Inferior parietal cortex (tissue), 1 donor: ENCODE data around the gene KRTAP3-3.
A peak's percentile ranks its signal among the peaks of the same experiment; 100 is the strongest.
"Not testable (repeated sequence)": the region's sequence is repeated elsewhere in the genome, so short reads cannot be mapped to it uniquely, and the experiment has no call there.

Experiments used
- DNase-seq: peaks from one replicate; pipeline ENCODE4 v3.0.0-alpha.2; 2016; ENCODE audit errors: extremely low spot score

The KRTAP3-3 gene

DNA sequence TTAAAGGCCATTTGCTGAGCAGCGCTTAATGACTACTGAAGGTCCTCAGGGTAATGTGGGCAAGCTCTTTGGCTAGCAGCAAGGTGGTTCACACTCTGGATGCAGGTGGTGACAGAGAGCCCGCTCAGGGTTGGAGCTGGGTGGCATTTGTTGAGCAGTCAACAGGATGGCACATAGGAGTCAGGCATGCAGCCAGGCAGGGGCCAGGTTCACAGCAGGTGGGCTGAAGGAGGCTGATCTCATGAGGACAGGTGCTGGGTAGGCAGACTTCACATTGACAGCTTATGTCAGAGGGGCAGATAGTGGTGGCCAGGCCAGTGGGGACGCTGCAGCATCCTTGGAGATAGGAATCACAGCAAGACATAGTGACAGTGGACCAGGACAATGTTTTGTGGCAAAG lies 10.4 kb upstream of the KRTAP3-3 start:
- no peak for DNase-seq

DNA sequence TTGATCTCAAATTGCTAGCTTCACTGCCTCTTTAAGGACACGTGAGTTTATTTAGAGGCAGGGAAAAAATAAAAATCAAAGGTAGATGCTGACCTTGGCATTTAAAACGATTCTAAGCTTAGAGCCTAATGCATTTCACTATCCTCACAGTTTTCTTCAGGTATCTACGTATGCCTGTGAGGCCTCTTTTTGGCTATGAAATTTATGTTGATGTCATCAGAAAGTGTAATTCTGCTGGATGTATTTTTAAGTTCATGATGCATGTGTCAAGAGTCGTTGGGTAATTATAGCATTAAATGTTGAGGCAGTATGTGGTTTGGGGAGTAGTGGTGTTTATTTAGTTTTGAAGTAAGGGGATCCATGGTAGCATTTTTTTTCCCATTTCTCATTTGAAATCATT lies 10.0 kb upstream of the KRTAP3-3 start:
- no peak for DNase-seq

DNA sequence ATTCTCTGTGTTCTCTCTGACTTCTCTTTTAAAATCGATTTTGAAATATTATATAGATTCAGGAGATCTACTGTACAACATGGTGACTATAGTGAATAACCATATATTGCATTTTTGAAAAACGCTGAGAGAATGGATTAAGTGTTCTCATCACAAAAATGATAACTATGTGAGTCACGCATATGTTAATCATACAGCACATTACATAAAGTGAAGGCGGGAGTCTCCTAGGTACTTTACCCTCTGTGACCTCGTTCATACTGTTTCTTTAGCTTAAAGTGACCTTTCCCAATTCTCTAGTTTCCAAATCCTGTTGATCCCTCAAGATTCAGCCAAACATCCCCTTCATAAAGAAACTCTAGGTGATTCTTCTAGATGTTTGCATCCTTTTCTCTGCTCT lies 8.8 kb upstream of the KRTAP3-3 start:
- no peak for DNase-seq

DNA sequence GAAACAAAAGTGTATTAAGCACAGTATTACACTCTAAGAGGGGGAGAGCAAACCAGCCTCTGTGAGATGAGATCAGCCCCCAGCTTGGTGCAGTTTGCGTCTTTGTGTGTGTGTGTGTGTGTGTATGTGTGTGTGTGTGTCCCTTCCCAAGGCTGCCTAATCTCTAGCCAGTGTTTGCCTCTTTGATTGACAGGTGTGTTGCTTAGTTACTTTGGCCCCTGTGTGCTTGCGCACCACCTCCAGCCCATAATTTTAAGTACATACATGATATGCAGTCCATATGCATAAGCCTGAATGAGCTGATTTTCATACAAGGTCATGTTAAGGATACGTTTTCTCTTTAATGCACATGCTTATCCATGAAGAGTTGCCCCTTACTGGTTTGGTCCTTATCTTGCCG lies 7.8 kb upstream of the KRTAP3-3 start:
- DNase-seq: no peak

DNA sequence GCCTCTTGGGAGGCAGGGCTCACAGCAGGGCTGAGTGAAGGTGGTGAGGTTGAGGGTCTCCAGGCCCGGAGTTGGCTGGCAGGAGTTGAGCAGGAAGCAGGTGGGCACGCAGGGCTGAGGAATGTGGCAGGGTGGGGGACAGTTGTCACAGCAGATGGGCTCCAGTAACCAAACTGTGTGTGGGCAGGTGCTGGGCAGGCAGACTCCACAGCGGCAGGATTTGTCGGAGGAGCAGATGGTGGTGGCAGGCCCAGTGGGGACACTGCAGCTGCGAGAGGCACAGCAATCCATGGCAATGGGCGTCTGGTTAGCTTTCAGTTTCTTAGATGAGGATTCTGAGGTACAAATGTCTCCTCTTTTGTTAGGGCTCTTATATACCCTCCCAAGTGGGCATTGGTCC lies 5.6 kb upstream of the KRTAP3-3 start, which contains the start of gene KRTAP3-2:
Gene KRTAP3-2, minus strand, starts transcription at position 344 of the 400 bp plus-strand sequence. Its CDS starts 53 bp downstream, at position 291.
- not testable (repeated sequence) for DNase-seq

DNA sequence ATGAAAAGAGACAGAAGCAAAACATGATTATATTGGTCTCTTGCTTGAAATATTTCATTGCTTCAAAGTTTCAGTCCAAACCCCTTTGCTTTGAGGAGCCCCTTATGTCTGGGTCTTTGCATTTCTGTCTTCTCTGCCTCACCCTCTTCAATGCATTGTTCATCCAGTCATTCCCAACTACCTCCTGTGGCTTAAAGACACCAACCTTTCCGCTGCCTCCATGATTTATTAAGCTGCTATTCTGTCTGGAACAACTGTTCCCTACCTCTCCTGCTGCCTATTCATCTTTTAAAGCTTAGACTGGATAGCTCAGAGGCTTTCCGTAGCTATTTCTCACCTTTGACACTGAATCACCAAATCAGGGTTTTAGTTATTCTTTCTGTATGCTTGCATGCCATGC lies 3.4 kb upstream of the KRTAP3-3 start:
- no peak for DNase-seq

DNA sequence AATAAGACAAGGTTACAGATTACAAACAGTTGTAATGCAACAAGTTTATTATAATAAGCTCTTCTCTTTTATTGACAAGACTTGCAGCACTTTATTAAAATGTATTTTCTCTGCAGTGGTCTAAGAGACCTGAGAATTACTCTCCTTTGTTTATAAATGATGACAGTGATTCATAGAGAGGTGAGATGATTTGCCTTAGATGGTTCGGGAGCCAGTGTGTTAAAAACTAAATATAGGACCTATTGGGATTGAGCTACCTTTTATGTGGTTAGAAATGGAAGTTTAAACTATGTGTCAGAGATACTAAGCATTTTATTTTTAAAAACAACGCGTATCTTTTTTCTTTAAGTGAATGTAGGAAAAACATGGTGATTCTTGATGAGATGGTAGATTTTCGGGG lies 2.9 kb upstream of the KRTAP3-3 start:
- DNase-seq: no peak

DNA sequence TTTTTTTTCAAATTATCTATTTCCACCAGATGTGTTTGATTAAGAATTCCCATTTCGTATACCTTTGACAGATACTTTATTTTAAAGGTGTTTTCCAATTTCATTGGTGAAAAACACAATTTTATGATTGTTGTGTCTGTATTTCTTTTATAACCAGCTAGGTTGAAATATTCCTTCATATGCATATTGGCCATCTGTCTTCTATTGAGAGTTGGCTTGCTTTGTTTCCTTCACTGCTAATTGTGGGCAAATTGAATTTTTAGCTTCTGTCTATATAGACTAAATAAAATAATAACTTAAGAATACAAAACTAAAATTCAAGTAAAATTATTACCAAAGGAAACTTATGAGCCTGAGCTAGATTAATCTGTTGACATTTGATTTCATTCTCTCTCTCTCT lies 1.2 kb upstream of the KRTAP3-3 start:
- DNase-seq: no peak

DNA sequence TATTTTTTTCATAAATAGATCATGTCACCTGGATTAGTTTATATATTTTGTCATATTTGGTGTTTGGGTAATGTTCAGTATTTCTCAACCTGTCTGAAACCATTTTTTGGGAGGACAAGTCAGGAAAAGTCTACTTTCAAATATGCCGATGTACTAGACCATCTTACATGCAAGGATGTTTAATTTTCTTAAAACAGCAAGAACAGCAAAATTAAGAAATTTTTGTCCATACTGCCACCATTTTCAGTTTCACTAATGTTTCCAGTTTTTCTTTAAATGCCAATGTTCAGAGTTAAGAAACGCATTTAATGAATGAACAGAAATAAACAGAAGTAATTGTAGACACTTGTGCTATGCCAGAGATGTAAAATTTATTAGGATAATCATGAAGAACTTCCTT lies 880 bp downstream of the KRTAP3-3 start:
- no peak for DNase-seq

DNA sequence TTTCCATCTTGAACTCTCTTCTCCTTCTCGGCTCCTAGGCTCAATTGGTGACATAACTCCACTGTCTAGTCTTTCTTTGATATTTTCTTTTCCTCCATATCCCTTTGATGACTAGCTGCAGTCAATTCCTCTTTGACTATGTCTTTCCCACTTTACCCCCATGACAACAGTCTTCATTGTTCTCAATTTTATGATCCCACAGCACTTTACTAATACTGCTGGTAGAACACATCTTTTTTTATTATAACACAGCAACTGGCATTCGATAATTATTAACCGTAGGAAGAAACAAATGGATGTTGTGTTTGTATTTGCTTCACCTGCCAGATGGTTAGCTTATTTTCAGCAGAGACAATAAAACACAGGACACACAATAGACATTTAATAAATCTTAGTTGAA lies 1.3 kb downstream of the KRTAP3-3 start:
- DNase-seq: no peak

DNA sequence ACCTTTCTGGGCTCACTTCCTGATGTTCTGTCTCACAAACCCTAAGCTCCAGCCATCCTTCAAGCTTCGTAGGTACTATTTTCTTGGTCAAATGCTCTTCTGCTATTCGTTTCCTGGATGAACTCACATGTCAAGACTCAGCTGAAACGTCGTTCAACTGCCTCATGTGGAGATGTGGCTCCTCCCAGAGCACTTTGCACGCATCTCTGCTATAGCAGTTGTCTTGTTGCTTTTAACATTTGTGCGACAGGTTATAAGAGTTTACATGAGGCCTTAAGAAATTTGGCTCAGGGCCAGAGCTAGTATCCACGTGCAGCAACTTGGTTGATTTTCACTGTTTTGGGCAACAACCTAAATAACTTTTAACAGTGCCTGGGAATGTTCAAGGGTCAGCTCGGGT lies 7.0 kb downstream of the KRTAP3-3 start:
- DNase-seq: no peak

DNA sequence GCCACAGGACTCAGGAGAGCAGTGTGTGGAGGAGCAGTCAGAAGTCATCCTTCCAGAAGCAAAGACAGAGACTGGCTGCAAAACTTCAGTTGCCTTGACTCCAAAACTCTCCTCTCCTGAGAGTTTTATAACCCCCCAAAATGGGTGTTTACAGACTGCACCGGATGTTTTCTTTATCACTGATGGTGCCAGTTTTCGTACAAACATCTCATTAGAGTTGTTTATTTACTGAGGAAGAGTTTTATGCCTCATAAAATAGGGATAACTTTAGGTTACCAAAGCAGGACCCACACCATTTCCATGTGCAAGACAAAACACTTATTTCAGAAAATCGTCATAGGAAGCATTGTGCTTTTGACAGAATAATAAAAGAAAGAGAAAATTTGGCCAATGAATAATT lies 9.7 kb downstream of the KRTAP3-3 start, which contains the start of gene KRT40:
Gene KRT40, minus strand, starts transcription at position 101 of the 400 bp plus-strand sequence. Its CDS starts 53 bp downstream, at position 48.
- DNase-seq: no peak

DNA sequence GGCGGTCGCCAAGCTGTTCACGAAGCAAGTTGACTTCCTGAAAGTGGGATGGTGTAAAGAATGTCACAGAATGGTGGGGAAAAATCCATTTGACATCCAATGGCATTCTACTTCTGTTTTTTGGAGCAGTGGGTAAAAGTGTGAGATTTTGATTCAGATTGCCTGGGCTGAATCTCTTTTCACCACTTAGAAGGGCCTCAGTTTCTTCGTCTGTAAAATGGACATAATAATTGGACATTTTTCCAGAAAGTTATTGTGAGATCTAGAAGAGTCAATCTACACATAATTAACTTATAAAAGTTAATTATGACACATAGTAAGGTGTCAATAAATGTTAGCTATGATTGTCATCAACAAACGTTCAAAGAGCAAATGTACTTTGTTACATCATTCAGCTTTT lies 12.8 kb downstream of the KRTAP3-3 start:
- DNase-seq: no peak

DNA sequence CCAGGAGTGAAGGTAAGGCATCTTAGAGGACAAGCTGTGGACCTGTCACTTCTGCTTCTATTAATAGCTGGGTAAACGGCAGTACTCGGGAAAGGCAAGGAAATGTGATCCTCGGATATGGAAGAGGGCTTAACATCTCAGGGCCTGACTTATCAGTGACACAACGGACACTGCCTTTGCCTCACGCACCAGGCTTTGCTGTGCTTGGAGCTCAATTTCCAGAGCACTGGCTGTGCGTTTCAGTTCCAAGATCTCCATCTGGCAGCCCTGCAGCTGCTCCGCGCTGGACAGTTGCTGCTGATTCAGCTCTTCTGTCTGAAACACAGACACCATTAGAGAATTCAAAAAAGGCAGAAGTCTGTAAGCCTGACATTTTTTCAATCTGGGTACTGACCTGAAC lies 13.4 kb downstream of the KRTAP3-3 start:
- DNase-seq: peak; percentile 47

DNA sequence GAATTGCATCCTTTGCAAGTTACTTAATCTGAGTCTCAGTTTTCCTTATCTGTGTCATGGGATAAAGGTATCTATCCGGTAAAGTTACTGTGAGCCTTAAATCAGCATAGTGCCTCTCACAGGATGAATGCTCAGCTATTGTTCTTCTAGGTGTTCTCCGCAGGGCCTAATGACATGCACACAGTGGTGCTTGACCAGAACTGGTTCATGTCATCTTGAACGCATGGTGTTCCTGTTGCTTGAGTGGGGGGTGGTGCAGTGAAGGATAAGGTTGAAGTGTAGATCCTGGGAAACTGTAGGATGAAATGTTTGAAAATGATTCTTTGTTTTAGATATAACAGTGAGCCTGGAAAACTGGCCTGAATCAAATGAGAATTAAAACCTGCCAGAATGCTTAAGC lies 13.8 kb downstream of the KRTAP3-3 start:
- no peak for DNase-seq

DNA sequence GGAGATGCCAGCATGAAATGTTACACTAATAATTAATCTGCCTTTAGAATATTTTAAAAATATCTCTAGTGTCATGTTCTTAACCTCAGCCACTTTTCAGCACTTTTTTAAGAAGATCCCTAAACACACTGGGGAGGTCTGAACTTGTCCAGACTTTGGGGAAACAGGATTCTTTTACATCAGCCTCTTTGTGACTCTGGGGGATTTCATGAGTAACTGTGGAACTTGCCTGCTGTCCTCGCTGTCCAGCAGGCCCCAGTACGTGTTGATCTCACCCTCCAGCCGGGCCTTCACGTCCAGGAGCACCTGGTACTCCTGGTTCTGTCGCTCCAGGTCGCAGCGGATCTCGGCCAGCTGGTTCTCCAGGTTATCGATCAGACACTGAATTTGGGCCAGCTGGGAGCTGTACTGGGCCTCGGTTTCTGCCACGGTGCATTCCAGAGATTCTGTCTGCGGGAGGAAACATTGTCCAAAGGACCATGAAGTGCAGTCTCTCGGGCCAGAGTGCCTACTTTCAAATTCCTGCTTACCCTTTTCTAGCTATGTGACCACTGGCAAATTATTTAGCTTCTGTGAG lies 15.3 kb downstream of the KRTAP3-3 start:
- no peak for DNase-seq

DNA sequence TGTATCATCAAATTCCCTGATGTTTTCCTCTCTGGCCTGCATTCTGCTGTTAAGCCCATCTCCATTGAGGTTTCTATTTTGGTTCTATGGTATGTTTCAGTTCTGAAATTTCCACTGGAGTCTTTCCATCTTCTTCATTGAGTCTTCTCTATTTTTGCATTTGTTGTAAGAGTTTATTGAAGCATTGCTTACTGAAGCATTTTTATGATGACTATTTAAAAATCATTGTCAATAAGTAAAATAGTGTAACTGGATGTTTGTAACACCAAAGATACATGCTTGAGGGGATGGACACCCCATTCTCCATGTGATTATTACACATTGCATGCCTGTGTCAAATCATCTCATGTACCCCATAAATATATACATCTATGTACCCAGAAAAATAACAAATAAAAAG lies 18.4 kb downstream of the KRTAP3-3 start:
- DNase-seq: no peak

DNA sequence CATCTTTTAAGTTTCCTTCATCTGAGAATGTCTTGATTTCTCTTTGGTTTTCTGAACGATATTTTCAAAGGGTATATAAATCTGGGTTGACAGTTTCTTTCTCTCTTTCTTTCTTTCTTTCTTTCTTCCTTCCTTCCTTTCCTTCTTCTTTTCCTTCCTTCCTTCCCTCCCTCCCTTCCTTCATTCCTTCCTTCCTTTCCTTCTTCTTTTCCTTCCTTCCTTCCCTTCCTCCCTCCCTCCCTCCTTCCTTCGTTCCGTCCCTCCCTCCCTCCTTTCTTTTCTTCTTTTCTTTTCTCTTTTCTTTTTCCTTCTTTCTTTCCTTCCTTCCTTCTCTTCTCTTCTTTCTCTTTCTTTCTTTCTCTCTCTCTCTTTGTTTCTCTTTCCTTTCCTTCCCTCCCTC lies 19.6 kb downstream of the KRTAP3-3 start:
- no peak for DNase-seq

DNA sequence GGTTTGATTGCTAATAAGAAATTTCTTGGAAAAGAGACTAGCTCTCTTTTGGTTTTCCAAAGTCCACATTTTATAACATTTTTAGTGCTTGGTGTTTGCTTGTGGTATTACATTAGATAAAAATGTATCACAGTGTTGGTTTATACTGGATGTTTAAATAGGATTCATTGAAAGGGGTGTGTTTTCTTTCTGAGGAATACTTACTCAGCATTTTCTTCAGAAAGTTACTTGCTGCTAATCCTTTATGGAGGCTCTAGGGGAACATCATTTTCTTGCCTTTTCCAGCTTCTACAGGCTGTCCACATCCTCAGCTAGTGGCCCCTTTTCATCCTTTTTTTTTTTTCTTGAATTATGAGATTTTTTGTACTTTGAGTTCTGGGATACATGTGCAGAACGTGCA lies 26.4 kb downstream of the KRTAP3-3 start:
- DNase-seq: no peak

DNA sequence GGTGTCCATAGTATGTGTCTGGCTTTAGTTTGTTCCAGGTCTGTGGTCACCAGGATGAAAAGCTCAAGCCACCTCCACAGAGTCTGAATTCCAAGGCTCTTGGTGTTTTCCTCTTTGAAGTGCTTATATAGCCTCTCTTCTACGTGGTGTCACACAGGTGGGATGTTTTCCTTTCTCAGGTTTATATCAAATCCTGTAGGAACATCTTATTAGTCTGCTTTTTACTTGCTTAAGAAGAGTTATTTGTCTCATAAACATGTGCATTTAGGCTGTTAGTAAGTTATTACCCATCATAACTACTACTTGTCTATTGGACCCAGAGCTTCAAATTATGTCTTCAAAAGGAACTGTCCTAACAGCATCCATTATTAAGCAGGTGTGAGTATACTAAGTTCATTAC lies 27.1 kb downstream of the KRTAP3-3 start, which contains the start of gene KRT39:
Gene KRT39, minus strand, starts transcription at position 101 of the 400 bp plus-strand sequence. Its CDS starts 92 bp downstream, at position 9.
- no peak for DNase-seq

DNA sequence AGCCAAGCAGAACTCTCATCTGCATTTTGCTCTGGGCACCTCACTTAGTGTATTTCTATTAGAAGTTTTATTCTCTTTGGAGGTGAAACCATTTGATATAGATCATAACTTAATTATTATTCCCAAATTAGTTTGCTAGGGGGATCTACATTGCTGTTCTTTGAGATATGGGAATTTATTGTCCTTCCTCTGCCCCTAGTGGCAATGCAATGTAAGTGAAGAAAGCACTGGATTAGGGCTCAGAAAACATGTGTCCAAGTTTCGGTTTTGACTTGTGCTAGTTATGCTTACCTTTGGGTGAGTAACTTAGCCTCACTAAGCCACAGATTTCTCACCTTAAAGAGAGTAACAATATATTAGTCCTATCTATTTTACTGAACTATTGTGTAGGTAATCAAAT lies 30.1 kb downstream of the KRTAP3-3 start:
- DNase-seq: no peak

DNA sequence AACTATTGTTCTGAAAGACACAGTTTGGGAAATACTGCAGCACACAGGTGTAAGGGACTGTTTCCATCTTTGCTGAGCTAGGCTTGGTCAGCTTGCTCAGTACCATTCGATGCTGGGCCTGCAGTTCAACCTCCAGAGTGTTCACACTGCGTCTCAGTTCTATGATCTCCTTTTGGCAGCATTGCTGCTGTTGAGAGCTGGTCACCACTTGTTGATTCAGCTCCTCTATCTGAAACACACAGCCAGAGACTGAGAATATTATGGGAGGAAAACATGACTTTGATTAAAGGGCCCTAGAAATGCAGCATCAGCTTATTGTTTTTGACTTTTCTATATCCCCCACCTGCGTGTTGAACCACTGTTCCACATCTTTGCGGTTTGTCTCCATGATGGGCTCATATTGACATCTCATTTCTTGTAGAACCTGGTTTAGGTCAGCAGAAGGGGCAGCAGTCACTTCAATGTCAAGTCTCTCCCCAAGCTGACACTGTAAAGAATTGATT lies 31.9 kb downstream of the KRTAP3-3 start:
- DNase-seq: no peak

DNA sequence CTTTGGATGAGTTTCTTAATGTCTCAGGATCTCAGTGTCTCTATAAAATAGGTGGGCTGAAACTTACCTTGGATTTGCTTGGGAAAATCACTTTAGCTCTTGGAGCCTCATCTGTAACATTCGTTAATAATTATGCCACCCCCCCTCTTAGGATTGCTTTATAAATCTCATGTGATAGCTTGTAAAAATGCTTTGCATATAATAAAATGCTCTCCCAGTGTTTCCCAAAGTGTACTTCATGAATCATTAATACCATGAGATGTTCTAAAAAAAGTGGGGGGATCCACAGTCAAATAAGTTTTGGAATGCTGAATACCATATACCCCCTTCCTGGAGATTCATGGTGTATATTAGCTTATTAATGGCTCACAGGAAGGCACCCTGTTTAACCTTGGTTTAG lies 32.4 kb downstream of the KRTAP3-3 start:
- DNase-seq: no peak

DNA sequence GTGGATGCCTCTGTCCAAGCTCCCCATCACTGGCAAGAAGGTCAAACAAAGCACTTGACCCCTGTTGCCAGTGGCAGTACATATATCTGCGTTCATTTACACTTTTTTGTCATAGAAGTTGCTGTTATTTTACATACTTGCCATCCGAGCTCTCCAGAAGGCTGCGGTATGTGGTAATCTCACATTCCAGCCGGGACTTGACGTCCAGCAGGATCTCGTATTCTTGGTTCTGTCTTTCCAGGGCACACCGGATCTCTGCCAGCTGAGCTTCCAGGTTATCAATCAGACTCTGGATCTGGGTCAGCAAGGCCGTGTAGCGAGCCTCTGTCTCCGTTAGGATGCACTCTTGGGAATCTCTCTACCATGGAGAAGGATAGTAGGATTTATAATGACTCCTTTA lies 33.8 kb downstream of the KRTAP3-3 start:
- no peak for DNase-seq
